Esophagus muscularis mucosa (tissue), 4 donors: ENCODE data around the gene TRAPPC3. TPM values are rescaled to one million over a fixed set of nuclear protein-coding genes. Genes with fewer than 3 reads are reported as not detected.

Source experiments
- DNase-seq: peaks from one replicate; pipeline ENCODE4 v3.0.0-alpha.2; 2017; ENCODE audit errors: extremely low spot score
- H3K27ac ChIP-seq, 4 donors: fragments of 200-600 bp; sonication (generic); replicated peaks in 1 of 4; 1 replicate in 3 of 4; 2 replicates in 1 of 4; pipeline ENCODE4 v1.5.1; 2016 to 2019; ENCODE audit warnings: mild to moderate bottlenecking in 1 of 4
- H3K27me3 ChIP-seq, 4 donors: fragments of 200-600 bp; sonication (generic); one replicate each; pipeline versions ENCODE4 v1.5.1 to v1.6.0; 2016 to 2019
- H3K36me3 ChIP-seq, 4 donors: fragments of 200-600 bp; sonication (generic); one replicate each; pipeline ENCODE4 v1.5.1; 2016 to 2019
- H3K4me1 ChIP-seq, 4 donors: fragments of 200-600 bp; sonication (generic); one replicate each; pipeline ENCODE4 v1.5.1; 2016 to 2019
- H3K4me3 ChIP-seq, 4 donors: fragments of 200-600 bp; sonication (generic); 1 replicate in 2 of 4; 2 replicates in 2 of 4; pipeline ENCODE4 v1.5.1; 2016 to 2019; ENCODE audit warnings: mild to moderate bottlenecking in 4 of 4, moderate library complexity in 1 of 4
- H3K9me3 ChIP-seq, 4 donors: fragments of 200-600 bp; sonication (generic); 1 replicate in 3 of 4; 2 replicates in 1 of 4; pipeline ENCODE4 v1.5.1; 2016 to 2019
- EP300 ChIP-seq: sonication (generic); formaldehyde crosslinking; IDR thresholded peaks from one replicate; pipeline ENCODE4 v1.6.1; 2017; ENCODE audit warnings: antibody characterized with exemption
- POLR2A ChIP-seq: fragments of 450-650 bp; IDR thresholded peaks from one replicate; pipeline ENCODE4 v1.6.1; 2017; ENCODE audit warnings: antibody characterized with exemption, moderate library complexity, mild to moderate bottlenecking, low read depth
- POLR2AphosphoS5 ChIP-seq, 2 donors: sonication (generic); formaldehyde crosslinking; IDR thresholded peaks; one replicate each; pipeline ENCODE4 v1.6.1; 2017; ENCODE audit warnings: antibody characterized with exemption in 2 of 2
- WGBS: methylation state at CpG from one replicate; pipeline ENCODE4 v1.1.5; 2018; 5-methylcytosine and 5-hydroxymethylcytosine counted together
- intact Hi-C: fragments of 100-400 bp; cut with DNase I; formaldehyde crosslinking; loops from one replicate; pipeline ENCODE4 v1.15.1; 2023
- total RNA-seq, 4 donors: library from RNA; depleted of rRNA; stranded (reverse); fragments of >200 nt; gene quantifications; one replicate each; pipeline versions ENCODE4 v1.1.0 to v1.2.1, GENCODE V29; 2016
- TF ChIP-seq, protein P1 (sequence below), 3 experiments: fragments of 200-600 bp in 2 of 3; fragments of 450-650 bp in 1 of 3; sonication (generic) in 2 of 3; IDR thresholded peaks; one replicate each; pipeline ENCODE4 v1.5.1; 2017 to 2019; ENCODE audit warnings: antibody characterized with exemption in 3 of 3, mild to moderate bottlenecking in 2 of 3, moderate library complexity in 1 of 3

TRAPPC3 gene
- total RNA-seq, 4 donors from 2014 or later: 97.9 to 164 (median 122) TPM

DNA sequence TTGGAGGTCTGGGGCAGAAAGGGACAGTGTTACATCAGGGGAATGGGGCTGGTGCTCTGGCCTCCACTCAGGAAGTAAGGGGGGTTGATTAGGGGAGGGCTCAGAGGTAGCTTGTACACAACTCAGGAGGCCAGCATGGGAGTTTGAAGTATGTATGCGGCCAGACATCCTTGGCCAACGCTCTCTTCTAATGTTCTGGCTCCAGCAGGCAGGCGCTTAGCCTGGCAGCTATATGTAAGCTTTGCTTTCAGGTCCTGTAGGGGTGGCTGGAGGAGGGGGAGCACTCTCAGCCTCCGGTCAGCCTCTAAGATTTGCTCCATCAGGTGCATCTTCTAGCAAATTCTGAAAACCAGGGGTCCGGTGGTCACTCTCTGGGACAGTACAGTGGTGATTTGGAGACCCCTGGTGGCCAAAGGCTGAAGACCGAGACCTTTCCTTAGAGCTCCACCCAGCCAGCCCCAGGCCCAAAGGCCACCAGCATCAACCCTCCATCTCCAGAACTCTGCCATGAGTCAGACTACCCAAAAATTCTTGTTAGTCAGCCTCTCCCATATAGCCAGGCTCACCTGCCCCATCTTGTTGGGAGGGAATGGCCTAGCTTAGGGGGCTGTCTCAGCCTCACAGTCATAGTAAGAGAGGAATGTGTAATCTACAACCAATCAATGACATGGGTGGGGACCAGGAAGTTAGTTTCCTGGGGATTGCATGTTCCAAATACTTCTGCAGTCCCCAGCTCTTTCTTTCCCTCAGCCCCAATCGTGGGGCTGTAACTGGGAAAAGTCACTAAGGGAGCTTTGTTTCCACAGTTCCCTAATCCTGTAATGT, 14.6 kb downstream of the TRAPPC3 start:
- intact Hi-C loops: loop anchor here (2.0 to 10.0 kb wide), 2 partner anchors 36 to 290 kb away; no protein-coding TSS in a partner anchor
- Histone ChIP-seq H3K36me3 (peaks cover 12 to 37% (median 31%) of the 10 kb centered on the region in 4 donors), H3K4me3 (no peak overlapping the region), H3K9me3 (no peaks in the 10 kb centered on the region), H3K27me3 (no peaks in the 10 kb centered on the region), H3K4me1 (peaks cover 33 to 59% (median 52%) of the 10 kb centered on the region in 4 donors), H3K27ac (peak overlapping the region; percentile 68 to 83 (median 74))
- no peak for DNase-seq
- TF ChIP-seq, protein P1, sequence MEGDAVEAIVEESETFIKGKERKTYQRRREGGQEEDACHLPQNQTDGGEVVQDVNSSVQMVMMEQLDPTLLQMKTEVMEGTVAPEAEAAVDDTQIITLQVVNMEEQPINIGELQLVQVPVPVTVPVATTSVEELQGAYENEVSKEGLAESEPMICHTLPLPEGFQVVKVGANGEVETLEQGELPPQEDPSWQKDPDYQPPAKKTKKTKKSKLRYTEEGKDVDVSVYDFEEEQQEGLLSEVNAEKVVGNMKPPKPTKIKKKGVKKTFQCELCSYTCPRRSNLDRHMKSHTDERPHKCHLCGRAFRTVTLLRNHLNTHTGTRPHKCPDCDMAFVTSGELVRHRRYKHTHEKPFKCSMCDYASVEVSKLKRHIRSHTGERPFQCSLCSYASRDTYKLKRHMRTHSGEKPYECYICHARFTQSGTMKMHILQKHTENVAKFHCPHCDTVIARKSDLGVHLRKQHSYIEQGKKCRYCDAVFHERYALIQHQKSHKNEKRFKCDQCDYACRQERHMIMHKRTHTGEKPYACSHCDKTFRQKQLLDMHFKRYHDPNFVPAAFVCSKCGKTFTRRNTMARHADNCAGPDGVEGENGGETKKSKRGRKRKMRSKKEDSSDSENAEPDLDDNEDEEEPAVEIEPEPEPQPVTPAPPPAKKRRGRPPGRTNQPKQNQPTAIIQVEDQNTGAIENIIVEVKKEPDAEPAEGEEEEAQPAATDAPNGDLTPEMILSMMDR (IDR thresholded peaks at IDR 0.05): peak; percentile 67 to 81 (median 77)
- no peak for TF ChIP-seq POLR2A
- TF ChIP-seq POLR2AphosphoS5 (IDR thresholded peaks at IDR 0.05): no peak
- TF ChIP-seq EP300: no peak
- WGBS: 49% methylated on average over 4 of the region's 7 CpGs

DNA sequence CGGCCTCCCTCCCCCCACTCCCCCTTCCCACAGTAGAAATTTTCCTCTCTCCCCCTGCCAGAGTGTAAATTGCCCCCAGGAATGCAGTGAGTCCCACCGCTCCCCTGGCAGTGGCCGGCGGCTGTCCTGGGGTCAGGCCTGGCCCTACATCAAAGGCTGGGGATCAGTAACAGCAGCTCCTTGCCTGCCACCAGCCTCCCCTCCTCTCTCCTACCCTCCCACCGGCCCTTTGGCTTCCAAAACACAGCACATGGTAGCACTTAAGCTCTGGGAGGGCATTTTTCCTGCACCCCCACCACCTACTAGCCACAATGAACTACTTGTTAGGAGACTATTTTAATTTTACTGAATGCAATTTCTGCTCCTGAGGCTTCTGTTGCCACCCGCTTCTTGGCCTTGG, 15.3 kb downstream of the TRAPPC3 start:
- 76% methylated on average over 5 of the region's 6 CpGs for WGBS
- no peaks in the 10 kb centered on the region for H3K27me3 ChIP-seq
- H3K4me3 ChIP-seq: no peak overlapping the region
- no peak for DNase-seq
- H3K4me1 ChIP-seq: peaks cover 33 to 53% (median 49%) of the 10 kb centered on the region in 4 donors
- intact Hi-C loops: loop anchor here (2.0 to 10.0 kb wide), 2 partner anchors 35 to 291 kb away; no protein-coding TSS in a partner anchor
- TF ChIP-seq, protein P1 (IDR thresholded peaks at IDR 0.05): no peak
- no peak for TF ChIP-seq EP300
- no peak for TF ChIP-seq POLR2A
- no peak for TF ChIP-seq POLR2AphosphoS5 (IDR thresholded peaks at IDR 0.05)
- no peaks in the 10 kb centered on the region for H3K9me3 ChIP-seq
- peaks cover 11 to 30% (median 24%) of the 10 kb centered on the region in 4 donors for H3K36me3 ChIP-seq
- H3K27ac ChIP-seq: peak overlapping the region; percentile 68 to 83 (median 74)

DNA sequence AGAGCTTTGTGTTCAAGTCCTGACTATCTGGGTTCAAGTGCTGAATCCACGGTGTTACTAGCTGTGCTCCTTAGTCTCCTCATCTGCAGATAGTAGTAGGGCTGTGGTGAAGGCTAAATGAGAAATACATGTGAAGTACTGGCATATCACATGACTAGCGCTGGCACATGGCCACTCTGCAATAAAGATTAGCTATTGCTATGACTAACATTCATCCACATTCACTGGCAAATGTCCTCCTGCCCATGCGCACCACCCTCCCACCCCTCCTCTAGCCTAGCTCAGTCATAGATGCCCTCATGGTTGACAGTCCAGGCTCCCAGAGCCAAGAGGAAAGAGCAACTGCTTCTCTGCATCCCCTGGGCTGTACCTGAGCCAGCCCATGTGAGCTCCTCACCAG, 15.8 kb downstream of the TRAPPC3 start:
- intact Hi-C loops: loop anchor here (10.0 kb wide), 1 partner anchor 291 kb away; no protein-coding TSS in a partner anchor
- no peak for DNase-seq
- H3K36me3 ChIP-seq: peaks cover 5 to 25% (median 20%) of the 10 kb centered on the region in 4 donors
- no peak overlapping the region for H3K4me3 ChIP-seq
- H3K27me3 ChIP-seq: no peaks in the 10 kb centered on the region
- TF ChIP-seq, protein P1 (IDR thresholded peaks at IDR 0.05): no peak
- no peak for TF ChIP-seq POLR2AphosphoS5 (IDR thresholded peaks at IDR 0.05)
- no peak for TF ChIP-seq POLR2A
- no peak for TF ChIP-seq EP300
- 61% methylated on average over 2 of the region's 3 CpGs for WGBS
- peaks cover 33 to 52% (median 49%) of the 10 kb centered on the region in 4 donors for H3K4me1 ChIP-seq
- peak overlapping the region in 3 of 4 donors; percentile 73 to 83 (median 75) for H3K27ac ChIP-seq
- H3K9me3 ChIP-seq: no peaks in the 10 kb centered on the region

DNA sequence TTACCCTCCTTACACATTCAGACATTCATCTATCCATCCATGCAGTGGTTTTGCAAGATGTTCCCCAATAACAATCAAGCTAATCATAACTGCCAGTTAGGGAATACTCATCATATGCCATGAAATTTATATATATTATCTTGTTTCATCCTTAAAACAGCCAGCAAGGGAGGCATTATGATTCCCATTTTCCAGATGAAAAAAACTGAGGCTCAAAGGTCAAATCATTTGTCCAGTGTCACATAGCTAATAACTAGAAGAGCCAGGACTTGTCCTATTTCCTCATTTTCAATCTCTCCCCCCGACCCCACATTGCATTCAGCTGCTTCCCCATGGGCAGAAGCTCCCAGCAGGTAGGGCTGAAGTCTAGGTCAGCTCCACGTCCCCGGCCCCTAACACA, 17.3 kb downstream of the TRAPPC3 start:
- Histone ChIP-seq H3K9me3 (no peaks in the 10 kb centered on the region), H3K4me1 (peaks cover 30 to 42% (median 38%) of the 10 kb centered on the region in 4 donors), H3K36me3 (peaks cover 0 to 10% (median 6%) of the 10 kb centered on the region in 4 donors), H3K27ac (no peak overlapping the region), H3K27me3 (no peaks in the 10 kb centered on the region), H3K4me3 (no peak overlapping the region)
- intact Hi-C loops: loop anchor here (10.0 kb wide), 1 partner anchor 293 kb away; no protein-coding TSS in a partner anchor
- no peak for DNase-seq
- 81% methylated on average over 3 of the region's 3 CpGs for WGBS
- TF ChIP-seq, protein P1 (IDR thresholded peaks at IDR 0.05): no peak
- TF ChIP-seq POLR2A: no peak
- TF ChIP-seq POLR2AphosphoS5 (IDR thresholded peaks at IDR 0.05): no peak
- TF ChIP-seq EP300: no peak
